H1 (cell line): Measurements from ENCODE around the gene ZBTB40. TPM values are rescaled to one million over a fixed set of nuclear protein-coding genes. Genes with fewer than 3 reads are reported as not detected.

ENCODE experiments used
- CTCF ChIA-PET: fragments of 300-600 bp; sonication (Branson Sonifier 250); formaldehyde crosslinking; loops from one replicate; lab custom pipeline; 2021; ENCODE audit not compliant: partially characterized antibody; lab: Charles Lee
- POLR2A ChIA-PET: fragments of 300-600 bp; sonication (Branson Sonifier 250); formaldehyde crosslinking; loops from one replicate; lab custom pipeline; 2021; ENCODE audit warnings: inconsistent platforms; ENCODE audit not compliant: partially characterized antibody; lab: Charles Lee
- DNase-seq, 2 experiments: peaks; one replicate each; pipeline versions ENCODE4 v3.0.0 to v3.0.0-alpha.2; 2010 to 2022; ENCODE audit warnings: low spot score in 2 of 2, low read depth in 1 of 2, mixed read lengths in 1 of 2
- FAIRE-seq: peaks from 2 replicates; lab custom pipeline; 2011; peaks lifted over from hg19 to GRCh38; lab: Jason Lieb, UNC
- H2AFZ ChIP-seq: 2 replicates; pipeline ENCODE4 v1.8.1; 2012; ENCODE audit warnings: low read length, inconsistent platforms
- H2AK5ac ChIP-seq: 2 replicates; pipeline ENCODE4 v1.6.1; 2013; ENCODE audit warnings: low read depth, low read length
- H2BK120ac ChIP-seq: replicated peaks from 2 replicates; pipeline ENCODE3; 2013; ENCODE audit warnings: low read depth, low read length, inconsistent platforms
- H2BK12ac ChIP-seq: 2 replicates; pipeline ENCODE4 v1.6.1; 2013; ENCODE audit warnings: low read depth, low read length
- H2BK15ac ChIP-seq: 2 replicates; pipeline ENCODE4 v1.6.1; 2013; ENCODE audit warnings: low read length
- H2BK20ac ChIP-seq: 2 replicates; pipeline ENCODE4 v1.6.1; 2013; ENCODE audit warnings: low read length
- H2BK5ac ChIP-seq: 2 replicates; pipeline ENCODE4 v1.6.1; 2013; ENCODE audit warnings: low read depth, low read length
- H3K14ac ChIP-seq: 2 replicates; pipeline ENCODE4 v1.6.1; 2013; ENCODE audit warnings: inconsistent platforms; ENCODE audit not compliant: insufficient read length
- H3K18ac ChIP-seq: 2 replicates; pipeline ENCODE4 v1.6.1; 2013; ENCODE audit warnings: low read length; ENCODE audit errors: extremely low read depth
- H3K23ac ChIP-seq: 2 replicates; pipeline ENCODE4 v1.6.1; 2013; ENCODE audit warnings: inconsistent platforms; ENCODE audit not compliant: insufficient read length
- H3K23me2 ChIP-seq: 2 replicates; pipeline ENCODE4 v1.6.1; 2013; ENCODE audit warnings: low read depth, low read length
- H3K27ac ChIP-seq: 2 replicates; pipeline ENCODE4 v1.6.1; 2011; ENCODE audit warnings: low read depth, low read length, inconsistent platforms
- H3K27me3 ChIP-seq, 4 experiments: replicated peaks in 1 of 4; 1 replicate in 1 of 4; 2 replicates in 3 of 4; pipeline versions ENCODE4 v1.6.1 to v1.8.1; 2011 to 2013; ENCODE audit warnings: low read length in 3 of 4, mild to moderate bottlenecking in 3 of 4, inconsistent platforms in 2 of 4, mixed read lengths in 2 of 4, moderate library complexity in 1 of 4; ENCODE audit not compliant: control insufficient read depth in 3 of 4, insufficient read depth in 3 of 4; ENCODE audit errors: extremely low read depth in 1 of 4
- H3K36me3 ChIP-seq, 4 experiments: 2 replicates each; pipeline versions ENCODE4 v1.6.1 to v1.8.1; 2011 to 2013; ENCODE audit warnings: mild to moderate bottlenecking in 4 of 4, low read length in 3 of 4, moderate library complexity in 2 of 4, control low read depth in 1 of 4, inconsistent platforms in 1 of 4; ENCODE audit not compliant: insufficient read depth in 4 of 4, control insufficient read depth in 2 of 4
- H3K4ac ChIP-seq: replicated peaks from 2 replicates; pipeline ENCODE3; 2013; ENCODE audit warnings: low read length, low read depth, mixed read lengths, inconsistent platforms; ENCODE audit not compliant: insufficient read length
- H3K4me1 ChIP-seq, 4 experiments: replicated peaks in 1 of 4; 1 replicate in 1 of 4; 2 replicates in 3 of 4; pipeline versions ENCODE4 v1.6.1 to v1.8.1; 2011 to 2013; ENCODE audit warnings: low read length in 3 of 4, inconsistent platforms in 2 of 4, mixed read lengths in 1 of 4; ENCODE audit not compliant: insufficient read depth in 4 of 4, control insufficient read depth in 3 of 4
- H3K4me2 ChIP-seq, 2 experiments: 2 replicates each; pipeline versions ENCODE4 v1.6.1 to v1.8.1; 2011 to 2013; ENCODE audit warnings: low read depth in 2 of 2, low read length in 2 of 2, control low read depth in 1 of 2, inconsistent platforms in 1 of 2, mild to moderate bottlenecking in 1 of 2; ENCODE audit not compliant: insufficient read depth in 1 of 2
- H3K4me3 ChIP-seq, 4 experiments: fragments of 200-600, 300-600 bp in 1 of 4; sonication (generic), shearing (Covaris generic), sonication (Bioruptor Twin) in 1 of 4; 2 replicates each; pipeline versions ENCODE4 v1.5.1 to v1.8.1; 2011 to 2016; ENCODE audit warnings: low read length in 4 of 4, low read depth in 3 of 4, control low read depth in 2 of 4, inconsistent platforms in 2 of 4, mild to moderate bottlenecking in 2 of 4, mixed read lengths in 1 of 4, moderate library complexity in 1 of 4; ENCODE audit not compliant: insufficient read depth in 2 of 4; ENCODE audit errors: extremely low read depth in 1 of 4
- H3K56ac ChIP-seq: replicated peaks from 2 replicates; pipeline ENCODE3; 2013; ENCODE audit warnings: low read depth, mild to moderate bottlenecking, mixed read lengths, low read length, inconsistent platforms; ENCODE audit not compliant: insufficient read length
- H3K79me1 ChIP-seq: 2 replicates; pipeline ENCODE4 v1.6.1; 2013; ENCODE audit warnings: low read depth, low read length, control low read depth
- H3K79me2 ChIP-seq, 2 experiments: 2 replicates each; pipeline versions ENCODE4 v1.6.1 to v1.8.1; 2012 to 2013; ENCODE audit warnings: low read length in 2 of 2, mild to moderate bottlenecking in 2 of 2, inconsistent platforms in 1 of 2; ENCODE audit not compliant: insufficient read depth in 2 of 2, control insufficient read depth in 1 of 2
- H3K9ac ChIP-seq, 4 experiments: replicated peaks in 1 of 4; 1 replicate in 1 of 4; 2 replicates in 3 of 4; pipeline versions ENCODE4 v1.6.1 to v1.8.1; 2011 to 2013; ENCODE audit warnings: low read depth in 3 of 4, low read length in 3 of 4, control low read depth in 2 of 4, mild to moderate bottlenecking in 2 of 4, moderate library complexity in 2 of 4, inconsistent platforms in 1 of 4; ENCODE audit errors: extremely low read depth in 1 of 4
- H3K9me3 ChIP-seq, 2 experiments: 2 replicates each; pipeline versions ENCODE4 v1.6.1 to v1.8.1; 2012 to 2013; ENCODE audit warnings: mild to moderate bottlenecking in 2 of 2, moderate library complexity in 2 of 2, control low read depth in 1 of 2, inconsistent platforms in 1 of 2, low read depth in 1 of 2, low read length in 1 of 2, mixed read lengths in 1 of 2; ENCODE audit not compliant: insufficient read depth in 2 of 2
- H4K20me1 ChIP-seq, 2 experiments: replicated peaks in 1 of 2; 2 replicates each; pipeline versions ENCODE3 to v1.8.1; 2011 to 2013; ENCODE audit warnings: inconsistent platforms in 2 of 2, low read length in 2 of 2, mild to moderate bottlenecking in 1 of 2; ENCODE audit not compliant: insufficient read depth in 2 of 2, control insufficient read depth in 1 of 2
- H4K5ac ChIP-seq: 2 replicates; pipeline ENCODE4 v1.6.1; 2013; ENCODE audit warnings: low read length, low read depth, mixed read lengths, inconsistent platforms; ENCODE audit not compliant: insufficient read length
- H4K8ac ChIP-seq: 2 replicates; pipeline ENCODE4 v1.8.0; 2013; ENCODE audit warnings: mild to moderate bottlenecking, moderate library complexity, low read length, inconsistent platforms; ENCODE audit not compliant: insufficient read depth; ENCODE audit errors: extremely low read depth
- H4K91ac ChIP-seq: replicated peaks from 2 replicates; pipeline ENCODE3; 2013; ENCODE audit warnings: low read length, mixed read lengths, inconsistent platforms; ENCODE audit not compliant: insufficient read length
- JUND ChIP-seq: IDR thresholded peaks from 2 replicates; pipeline ENCODE4 v1.6.1; 2011; ENCODE audit warnings: mild to moderate bottlenecking, improper control_type of control experiment, low read length
- TAF1 ChIP-seq: IDR thresholded peaks from 2 replicates; pipeline ENCODE4 v1.6.1; 2011; ENCODE audit warnings: mild to moderate bottlenecking, low read depth, low read length
- WGBS, 2 experiments: shearing (Covaris generic) in 1 of 2; methylation state at CpG; one replicate each; pipeline versions ENCODE4 v1.1.6 to v1.1.7; 2013 to 2015; ENCODE audit warnings: low lambda C conversion rate in 2 of 2, mixed read lengths in 2 of 2, inconsistent platforms in 1 of 2, low coverage in 1 of 2, missing lambda C conversion rate in 1 of 2; ENCODE audit not compliant: insufficient replicate concordance in 2 of 2, insufficient coverage in 1 of 2, insufficient read length in 1 of 2; ENCODE audit errors: extremely low coverage in 1 of 2, missing lambda C conversion rate in 1 of 2; 5-methylcytosine and 5-hydroxymethylcytosine counted together
- polyA plus RNA-seq, 7 experiments: library from polyadenylated mRNA; depleted of rRNA in 3 of 7; stranded (reverse) in 5 of 7; unstranded in 2 of 7; fragments of >200 nt in 5 of 7; fragments of 200-250 nt in 2 of 7; gene quantifications; 1 replicate in 5 of 7; 2 replicates in 1 of 7; 4 replicates in 1 of 7; pipeline versions ENCODE4 v1.2.1 to v1.2.3, GENCODE V29; 2011 to 2013; ENCODE audit warnings: missing spikeins in 2 of 7, mixed read lengths in 2 of 7
- total RNA-seq: library from RNA; stranded (reverse); fragmentation: NEBNext Ultra II Directional; extraction: Animal tissue kit (Norgen Biotek cat#: 25700); gene quantifications from 2 replicates; pipeline ENCODE4 v1.2.1, GENCODE V29; 2021
- TF ChIP-seq, protein P1 (sequence below): IDR thresholded peaks from 2 replicates; pipeline ENCODE4 v1.6.1; 2011; ENCODE audit warnings: low read length, improper control_type of control experiment

The ZBTB40 gene
- total and polyA plus RNA-seq, 2 of the 8 experiments (the other 6 are each of a cell fraction or from before 2014, with no cell fraction given), result 3.1 to 19.3 TPM

DNA sequence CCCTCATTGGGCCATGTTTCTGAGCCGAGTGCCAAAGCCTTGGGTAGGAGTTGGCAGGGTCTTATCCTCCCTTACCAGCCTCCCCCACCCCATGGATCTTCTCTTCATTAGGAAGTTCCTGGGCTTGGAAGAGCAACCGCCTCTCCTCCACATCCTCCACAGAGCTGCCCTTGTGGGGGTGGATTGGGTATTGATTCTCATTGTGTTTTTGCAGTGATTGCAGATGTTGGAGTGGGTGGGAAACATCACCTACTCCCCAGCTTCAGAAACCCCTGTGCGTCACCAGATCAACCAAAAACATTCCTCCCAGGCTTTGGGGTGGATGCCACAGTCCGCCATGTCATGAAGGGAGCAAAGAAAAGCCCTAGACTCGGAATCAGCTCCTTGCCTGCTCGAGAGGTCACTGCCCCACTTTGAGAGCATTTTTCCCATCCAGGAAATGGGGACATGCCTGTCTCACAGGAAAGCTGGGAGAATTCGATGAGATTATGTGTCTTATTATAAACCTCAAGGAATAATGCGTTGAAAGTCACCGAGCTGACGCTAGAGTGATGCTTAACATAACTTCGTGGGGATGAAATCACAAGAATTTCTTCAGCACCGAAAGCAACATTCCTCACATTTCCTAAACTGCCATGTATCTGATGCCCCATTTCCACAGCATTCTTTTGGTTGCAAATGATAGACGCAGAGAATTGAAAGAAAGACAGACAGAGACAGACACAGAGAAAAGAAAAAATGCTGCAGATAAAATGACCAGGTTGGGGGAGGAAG, 44.7 kb upstream of the ZBTB40 start:
- Histone ChIP-seq H2BK15ac (no peak overlapping the region), H4K91ac (no peak overlapping the region), H3K18ac (no peak overlapping the region; the same call in 1 of the 2 replicates), H2BK12ac (peak overlapping the region; percentile 60; the same call in 1 of the 2 replicates), H3K27ac (no peak overlapping the region), H4K5ac (no peak overlapping the region), H2BK5ac (no peak overlapping the region; the same call in 1 of the 2 replicates), H3K79me1 (no peaks in the 10 kb centered on the region), H3K27me3 (no peaks in the 10 kb centered on the region), H2AK5ac (0 out of 2 replicates have a peak overlapping the region, but pooled peaks have one; percentile 13), H3K36me3 (no peaks in the 10 kb centered on the region), H4K8ac (no peak overlapping the region), H3K9ac (no peak overlapping the region), H2BK20ac (no peak overlapping the region), H4K20me1 (no peaks in the 10 kb centered on the region), H3K4me3 (no peak overlapping the region), H2AFZ (no peak overlapping the region), H3K9me3 (peaks cover 0 to 4% of the 10 kb centered on the region in 2 experiments; a peak in 1 of 4 replicates), H3K23me2 (peaks cover 3% of the 10 kb centered on the region; the same call in 1 of the 2 replicates), H3K23ac (no peak overlapping the region), H3K4me1 (no peaks in the 10 kb centered on the region; a peak in 1 of 7 replicates), H3K4ac (peak overlapping the region; percentile 25), H3K4me2 (no peak overlapping the region), H2BK120ac (no peak overlapping the region), H3K14ac (no peak overlapping the region), H3K56ac (no peak overlapping the region), H3K79me2 (no peaks in the 10 kb centered on the region)
- FAIRE-seq, result no peak
- no peak for DNase-seq
- ChIA-PET CTCF (interaction anchor here (0.5 to 2.6 kb wide), 4 partner anchors 10 to 1245 kb away, joined by 3 to 14 read pairs (median 4); no protein-coding TSS in a partner anchor), POLR2A (interaction anchor here (1.5 kb wide), 1 partner anchor 9 kb away, joined by 4 read pairs; no protein-coding TSS in a partner anchor)
- WGBS, 2 experiments, result 86% methylated on average over 13 of the region's 13 CpGs; no CpG with 5 or more reads in 1 of the 2 experiments
- TF ChIP-seq TAF1 (no peak), JUND (no peak)
- TF ChIP-seq, protein P1, sequence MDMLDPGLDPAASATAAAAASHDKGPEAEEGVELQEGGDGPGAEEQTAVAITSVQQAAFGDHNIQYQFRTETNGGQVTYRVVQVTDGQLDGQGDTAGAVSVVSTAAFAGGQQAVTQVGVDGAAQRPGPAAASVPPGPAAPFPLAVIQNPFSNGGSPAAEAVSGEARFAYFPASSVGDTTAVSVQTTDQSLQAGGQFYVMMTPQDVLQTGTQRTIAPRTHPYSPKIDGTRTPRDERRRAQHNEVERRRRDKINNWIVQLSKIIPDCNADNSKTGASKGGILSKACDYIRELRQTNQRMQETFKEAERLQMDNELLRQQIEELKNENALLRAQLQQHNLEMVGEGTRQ, result no peak
